HG03442 (cell line): Measurements from ENCODE around the gene EIF4G3.
"Not testable (repeated sequence)": the region's sequence is repeated elsewhere in the genome, so short reads cannot be mapped to it uniquely, and the experiment has no call there.

Experiments
- ATAC-seq: cut with Tn5 transposase; IDR thresholded peaks from one replicate; pipeline ENCODE4 v1.9.1; 2021; ENCODE audit warnings: mild to moderate bottlenecking, moderate library complexity; ENCODE audit not compliant: unreplicated experiment

The EIF4G3 gene

GRCh38 chr1:21114431-21114830 lies 62.3 kb downstream of the EIF4G3 start:
- ATAC-seq, result no peak

DNA sequence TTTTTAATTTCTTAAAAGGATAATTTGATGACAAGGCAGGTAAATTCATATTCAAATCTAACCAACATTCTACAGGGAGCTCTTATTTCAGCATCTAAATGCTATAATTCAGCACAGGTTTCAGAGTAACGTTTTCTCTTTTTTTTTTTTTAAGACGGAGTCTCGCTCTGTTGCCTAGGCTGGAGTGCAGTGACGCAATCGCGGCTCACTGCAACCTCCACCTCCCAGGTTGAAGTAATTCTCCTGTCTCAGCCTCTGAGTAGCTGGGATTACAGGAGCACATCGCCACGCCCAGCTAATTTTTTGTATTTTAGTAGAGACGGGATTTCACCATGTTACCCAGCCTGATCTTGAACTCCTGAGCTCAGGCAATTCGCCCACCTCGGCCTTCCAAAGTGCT lies 66.5 kb downstream of the EIF4G3 start:
- no peak for ATAC-seq

DNA sequence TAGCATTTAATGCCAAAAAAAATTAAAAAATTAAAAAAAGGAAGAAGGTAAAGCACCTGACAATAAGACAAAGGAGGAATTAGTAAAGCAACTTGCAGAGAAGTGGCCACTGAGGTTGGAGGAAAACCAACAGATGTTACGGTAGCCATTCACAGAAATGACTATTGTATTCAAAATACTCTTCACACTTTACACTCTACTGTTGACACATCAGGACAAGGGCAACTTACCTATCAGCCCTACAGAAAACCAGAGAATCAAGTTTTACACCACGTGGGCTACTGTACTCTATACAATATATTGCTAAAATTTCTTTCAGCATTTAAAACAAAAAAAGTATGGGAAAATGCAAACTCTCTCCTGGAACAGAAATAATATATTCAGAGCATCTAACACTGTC lies 70.0 kb downstream of the EIF4G3 start:
- no peak for ATAC-seq

DNA sequence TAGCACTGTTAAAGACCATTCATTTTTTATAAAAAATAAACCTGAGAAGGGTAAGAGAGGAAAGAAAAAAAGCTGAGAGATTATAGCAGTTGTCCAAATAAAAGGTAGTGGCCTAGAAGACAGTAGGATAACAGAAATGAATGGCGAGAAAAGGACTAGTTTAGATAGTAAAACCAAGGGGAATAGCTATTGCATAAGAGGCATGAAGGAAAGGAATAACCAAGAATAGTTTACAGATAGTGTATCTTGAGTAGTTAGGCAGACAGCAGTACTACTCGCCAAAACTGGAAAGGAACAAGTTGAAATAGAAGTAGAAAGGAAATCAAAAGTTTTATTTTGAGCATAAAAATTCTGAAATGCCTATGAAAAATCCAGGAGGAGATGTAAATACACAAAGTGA lies 70.5 kb downstream of the EIF4G3 start:
- ATAC-seq, result no peak

DNA sequence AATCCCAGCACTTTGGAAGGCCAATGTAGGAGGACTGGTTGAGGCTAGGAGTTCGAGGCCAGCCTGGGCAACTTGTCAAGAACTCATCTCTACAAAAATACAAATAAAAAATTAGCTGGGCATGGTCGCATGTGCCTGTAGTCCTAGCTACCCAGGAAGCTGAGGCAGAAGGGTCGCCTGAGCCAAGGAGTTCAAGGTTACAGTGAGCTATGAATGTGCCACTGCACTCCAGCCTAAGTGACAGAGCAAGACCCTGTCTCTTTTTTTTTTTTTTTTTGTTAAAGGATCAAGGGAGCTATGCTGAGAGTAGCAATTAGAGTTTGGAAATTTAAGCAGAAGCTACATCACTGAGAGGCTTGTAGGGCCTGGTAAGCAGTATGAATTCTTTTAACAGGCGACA lies 70.9 kb downstream of the EIF4G3 start:
- ATAC-seq, result no peak

DNA sequence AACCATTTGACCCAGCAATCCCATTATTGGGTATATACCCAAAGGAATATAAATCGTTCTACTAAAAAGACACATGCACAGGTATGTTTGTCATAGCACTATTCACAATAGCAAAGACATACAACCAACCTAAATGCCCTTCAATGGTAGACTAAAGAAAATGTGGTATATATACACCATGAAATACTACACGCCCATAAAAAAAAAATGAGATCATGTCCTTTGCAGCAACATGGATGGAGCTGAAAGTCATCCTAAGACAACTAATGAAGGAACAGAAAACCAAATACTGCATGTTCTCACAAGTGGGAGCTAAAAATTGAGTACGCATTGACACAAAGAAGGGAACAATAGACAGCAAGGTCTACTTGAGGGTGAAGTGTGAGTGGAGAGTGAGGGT lies 72.0 kb downstream of the EIF4G3 start:
- ATAC-seq, result no peak

DNA sequence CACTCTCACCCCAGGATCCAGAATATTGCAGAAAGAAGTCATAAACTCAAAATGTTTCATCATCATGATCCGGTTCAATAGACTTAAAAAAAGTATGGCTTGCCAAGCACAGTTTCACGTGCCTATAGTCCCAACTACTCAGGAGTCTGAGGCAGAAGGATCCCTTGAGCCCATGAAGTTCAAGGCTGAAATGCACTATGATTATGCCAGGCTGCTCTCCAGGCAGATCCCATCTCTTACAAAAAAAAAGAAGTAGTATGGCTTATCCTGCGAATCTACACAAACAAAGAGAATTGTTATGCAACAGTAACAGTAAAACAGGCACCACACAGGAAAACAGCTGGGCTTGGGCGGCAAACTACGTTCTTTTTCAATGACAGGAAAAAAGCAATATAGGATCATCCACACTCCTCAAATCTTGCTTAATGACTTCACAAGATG lies 76.2 kb downstream of the EIF4G3 start:
- no peak for ATAC-seq

DNA sequence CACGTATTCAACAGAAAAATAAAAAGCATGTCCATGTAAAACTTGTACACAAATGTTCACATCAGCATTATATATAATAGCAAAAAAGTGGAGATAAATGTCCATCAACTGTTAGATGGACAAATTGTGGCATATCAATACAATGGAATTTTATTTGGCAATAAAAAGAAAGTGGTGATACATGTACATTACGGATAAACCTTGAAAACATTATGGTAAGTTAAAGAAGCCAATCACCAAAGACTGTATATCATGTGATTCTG lies 76.9 kb downstream of the EIF4G3 start:
- ATAC-seq, result no peak

DNA sequence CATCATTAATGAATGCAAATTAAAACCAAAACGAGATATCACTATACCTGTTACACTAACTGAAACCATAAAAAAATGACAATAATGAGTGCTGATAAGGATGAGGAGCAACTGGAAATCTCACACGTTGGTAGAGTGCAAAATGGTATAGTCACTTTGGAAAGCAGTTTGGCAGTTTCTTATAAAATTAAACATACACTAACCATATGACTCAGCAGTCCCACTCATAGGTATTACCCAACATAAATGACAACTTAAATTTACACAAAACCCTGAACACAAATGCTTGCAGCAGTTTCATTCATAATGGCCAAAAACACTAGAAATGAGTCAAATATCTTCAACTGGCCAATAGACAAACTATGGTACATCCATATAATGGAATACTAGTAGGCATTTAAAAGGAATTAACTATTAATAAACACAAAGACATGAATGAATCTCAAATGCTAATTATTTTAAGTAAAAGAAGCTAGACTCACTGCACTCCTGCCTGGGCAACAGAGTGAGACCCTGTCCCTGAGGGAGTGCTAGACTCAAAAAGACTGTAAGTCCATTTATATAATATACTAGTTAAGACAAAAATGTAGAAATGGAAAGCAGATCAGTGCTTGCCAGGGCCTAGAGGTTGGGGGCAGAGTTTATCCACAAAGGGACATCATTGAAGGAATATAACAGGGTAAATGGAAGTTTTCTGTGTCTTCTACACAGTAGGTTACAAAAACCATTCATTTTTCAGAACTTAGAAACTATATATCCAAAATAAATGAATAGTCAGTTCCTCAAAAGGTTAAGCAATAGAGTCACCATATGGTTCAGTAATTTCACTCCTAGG lies 77.4 kb downstream of the EIF4G3 start:
- ATAC-seq, result no peak

DNA sequence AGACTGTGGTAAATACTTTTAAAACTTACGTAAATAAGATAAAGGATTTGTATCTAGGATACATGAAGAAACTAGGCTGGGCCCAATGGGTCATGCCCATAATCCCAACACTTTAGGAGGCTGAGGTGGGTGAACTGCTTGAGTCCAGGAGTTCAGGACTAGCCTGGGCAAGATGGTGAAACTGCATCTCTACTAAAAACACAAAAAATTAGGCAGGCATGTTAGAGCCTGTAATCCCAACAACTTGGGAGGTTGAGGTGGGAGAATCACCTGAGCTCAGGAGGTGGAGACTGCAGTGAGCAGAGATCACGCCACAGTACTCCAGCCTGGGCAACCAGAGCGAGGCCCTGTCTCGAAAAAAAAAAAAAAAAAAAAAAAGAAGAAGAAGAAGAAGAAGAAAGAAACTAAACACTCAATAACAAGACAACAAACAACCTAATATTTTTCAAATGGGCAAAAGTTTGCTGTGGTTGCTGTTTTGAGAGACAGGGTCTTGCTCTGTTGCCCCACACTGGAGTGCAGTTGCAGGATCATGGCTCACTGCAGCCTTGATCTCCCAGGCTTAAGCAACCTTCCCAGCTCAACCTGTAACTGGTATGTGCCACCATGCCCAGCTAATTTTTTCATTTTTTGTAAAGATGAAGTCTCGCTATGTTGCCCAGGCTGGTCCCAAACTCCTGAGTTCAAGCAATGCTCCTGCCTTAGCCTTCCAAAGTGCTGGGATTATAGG lies 78.3 kb downstream of the EIF4G3 start:
- ATAC-seq, result no peak

DNA sequence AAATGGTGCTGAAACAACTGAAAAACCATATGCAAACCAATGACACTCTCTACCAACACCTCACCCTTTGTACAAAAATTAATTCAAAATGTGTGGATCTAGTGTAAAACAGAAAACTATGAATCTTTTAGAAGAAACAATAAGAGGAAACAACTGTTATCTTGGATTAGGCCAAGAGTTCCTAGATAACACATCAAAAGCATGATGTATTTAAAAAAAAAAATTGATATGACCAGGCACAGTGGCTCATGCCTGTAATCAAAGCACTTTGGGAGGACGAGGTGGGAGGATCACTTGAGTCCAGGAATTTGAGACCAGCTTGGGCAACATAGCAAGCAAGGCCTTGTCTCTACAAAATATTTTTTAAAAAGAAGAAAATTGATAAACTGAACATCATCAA lies 79.0 kb downstream of the EIF4G3 start:
- no peak for ATAC-seq

GRCh38 chr1:21095976-21096375 lies 80.7 kb downstream of the EIF4G3 start:
- ATAC-seq, result no peak

- ATAC-seq, result not testable (repeated sequence)
Measured at GRCh38 chr1:21094282-21094681, 82.4 kb downstream of the EIF4G3 start.

- ATAC-seq, result not testable (repeated sequence)
Measured at GRCh38 chr1:21093271-21093958, 83.3 kb downstream of the EIF4G3 start.

DNA sequence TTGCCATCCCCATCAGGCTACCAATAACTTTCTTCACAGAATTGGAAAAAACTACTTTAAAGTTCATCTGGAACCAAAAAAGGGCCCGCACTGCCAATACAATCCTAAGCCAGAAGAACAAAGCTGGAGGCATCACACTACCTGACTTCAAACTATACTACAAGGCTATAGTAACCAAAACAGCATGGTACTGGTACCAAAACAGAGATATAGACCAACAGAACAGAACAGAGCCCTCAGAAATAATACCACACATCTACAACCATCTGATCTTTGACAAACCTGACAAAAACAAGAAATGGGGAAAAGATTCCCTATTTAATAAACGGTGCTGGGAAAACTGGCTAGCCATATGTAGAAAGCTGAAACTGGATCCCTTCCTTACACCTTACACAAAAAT lies 84.2 kb downstream of the EIF4G3 start:
- not testable (repeated sequence) for ATAC-seq

DNA sequence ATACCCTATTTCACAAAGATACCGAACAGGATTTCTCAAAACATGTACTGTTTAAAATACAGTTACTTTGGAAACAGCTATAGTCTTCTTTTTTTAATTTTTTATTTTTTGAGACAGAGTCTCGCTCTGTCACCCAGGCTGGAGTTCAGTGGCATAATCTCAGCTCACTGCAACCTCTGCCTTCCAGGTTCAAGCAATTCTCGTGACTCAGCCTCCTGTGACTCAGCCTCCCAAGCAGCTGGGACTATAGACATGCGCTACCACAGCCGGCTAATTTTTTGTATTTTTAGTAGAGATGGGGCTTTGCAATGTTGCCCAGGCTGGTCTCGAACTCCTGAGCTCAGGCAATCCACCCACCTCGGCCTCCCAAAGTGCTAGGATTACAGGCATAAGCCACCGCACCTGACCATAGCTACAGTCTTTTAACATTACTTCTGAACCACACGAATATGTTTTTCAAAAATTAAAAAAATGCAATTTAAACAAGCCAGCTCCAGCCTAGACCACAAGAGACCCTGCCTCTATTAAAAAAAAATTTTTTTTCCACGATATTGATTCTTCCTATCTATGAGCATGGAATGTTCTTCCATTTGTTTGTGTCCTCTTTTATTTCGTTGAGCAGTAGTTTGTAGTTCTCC lies 85.5 kb downstream of the EIF4G3 start:
- ATAC-seq, result not testable (repeated sequence)

DNA sequence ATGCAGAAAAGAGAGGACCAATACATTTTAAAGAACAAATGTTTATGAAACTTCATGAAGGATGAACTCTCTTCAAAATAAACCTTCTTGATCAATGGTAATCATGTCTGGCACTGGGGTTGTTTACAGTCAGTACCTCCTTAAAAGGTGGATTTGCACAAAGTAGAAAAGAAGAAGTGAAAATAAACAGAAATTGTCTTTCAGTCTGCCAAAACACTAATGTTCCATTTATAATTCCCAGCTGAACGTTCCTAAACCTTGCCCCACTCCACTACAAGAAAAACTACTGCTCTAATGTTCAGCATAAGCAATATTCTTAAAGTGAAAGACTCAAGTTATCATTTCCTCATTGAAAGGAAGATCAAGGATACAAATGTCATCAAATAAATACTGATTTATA lies 86.2 kb downstream of the EIF4G3 start:
- ATAC-seq, result no peak

- ATAC-seq, result no peak
Measured at GRCh38 chr1:21089731-21090130, 87.0 kb downstream of the EIF4G3 start.

DNA sequence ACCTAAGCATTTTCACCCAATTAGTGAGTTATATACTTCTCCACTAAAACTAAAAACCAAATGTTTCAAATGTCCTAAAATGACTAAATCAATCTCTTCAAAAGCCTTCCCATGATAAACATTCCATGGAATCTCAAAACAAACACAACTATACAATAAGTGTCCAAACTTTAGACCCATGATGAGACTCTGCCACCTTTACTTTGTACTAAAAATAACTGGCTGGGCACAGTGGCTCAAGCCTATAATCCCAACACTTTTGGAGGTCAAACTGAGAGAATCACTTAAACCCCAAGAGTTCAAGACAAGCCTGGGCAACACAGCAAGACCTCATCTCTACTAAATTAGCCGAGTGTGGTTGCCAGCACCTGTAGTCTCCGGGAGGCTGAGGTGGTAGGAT lies 87.4 kb downstream of the EIF4G3 start:
- no peak for ATAC-seq

DNA sequence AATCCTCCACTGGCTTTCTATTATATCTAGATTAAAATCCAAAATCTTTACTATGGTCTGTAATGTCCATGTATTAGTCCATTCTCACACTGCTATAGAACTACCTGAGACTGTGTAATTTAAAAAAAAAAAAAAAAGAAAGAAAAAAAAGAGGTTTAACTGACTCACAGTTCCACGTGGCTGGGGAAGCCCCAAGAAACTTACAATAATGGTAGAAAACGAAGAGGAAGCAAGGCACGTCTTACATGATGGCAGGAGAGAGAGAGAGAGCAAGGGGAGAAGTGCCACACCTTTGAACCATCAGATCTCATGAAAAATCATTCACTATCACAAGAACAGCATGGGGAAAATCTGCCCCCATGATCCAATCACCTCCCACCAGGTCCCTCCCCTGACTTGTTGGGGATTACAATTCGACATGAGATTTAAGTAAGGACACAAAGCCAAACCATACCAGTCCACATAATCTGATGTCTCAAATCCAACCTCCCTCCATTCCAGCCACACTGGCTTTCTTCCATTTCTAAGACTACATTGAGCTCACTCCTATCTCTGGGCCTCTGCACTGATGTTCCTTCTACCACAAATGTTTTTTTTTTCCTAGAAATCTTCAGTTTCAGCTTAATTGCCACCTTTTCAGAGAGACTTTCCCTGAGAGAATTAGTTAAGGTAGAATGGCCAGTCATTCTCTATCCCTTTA lies 92.4 kb downstream of the EIF4G3 start:
- ATAC-seq, result no peak

DNA sequence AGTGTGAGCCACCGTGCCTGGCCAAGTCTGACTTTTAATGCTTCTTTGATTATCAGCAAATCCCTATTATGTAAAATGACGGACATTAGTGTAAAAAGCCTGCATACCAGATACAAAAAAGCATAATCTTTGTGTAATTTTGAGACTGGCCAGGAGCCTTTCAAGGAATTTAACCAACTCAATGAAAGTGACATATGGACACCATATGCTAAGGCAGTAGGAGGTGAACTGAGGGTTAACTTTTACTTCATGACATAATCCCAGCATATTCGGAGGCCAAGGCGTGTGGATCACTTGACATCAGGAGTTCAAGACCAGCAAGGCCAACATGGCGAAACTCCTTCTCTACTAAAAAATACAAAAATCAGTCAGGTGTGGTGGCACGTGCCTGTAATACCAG lies 94.6 kb downstream of the EIF4G3 start:
- ATAC-seq, result no peak
